HEK293T (cell line): ENCODE data around the gene ATG5.
A peak's percentile ranks its signal among the peaks of the same experiment; 100 is the strongest.

Source experiments
- CTCF ChIA-PET: fragments of 350-600 bp; formaldehyde crosslinking; extraction: SDS; loops from one replicate; lab custom pipeline; 2021; ENCODE audit warnings: antibody characterized with exemption, inconsistent platforms; lab: Yijun Ruan, JAX
- POLR2A ChIA-PET: fragments of 350-600 bp; formaldehyde crosslinking; extraction: SDS; loops from one replicate; lab custom pipeline; 2020; ENCODE audit warnings: antibody characterized with exemption, inconsistent platforms; lab: Yijun Ruan, JAX
- DNase-seq: peaks from one replicate; pipeline ENCODE4 v3.0.0; 2012; ENCODE audit warnings: mixed read lengths; ENCODE audit errors: extremely low spot score
- ARNT ChIP-seq: fragments of 450-650 bp; IDR thresholded peaks from 2 replicates; pipeline ENCODE4 v1.6.1; 2017; ENCODE audit warnings: mild to moderate bottlenecking
- BHLHE40 ChIP-seq: fragments of 450-650 bp; IDR thresholded peaks from 2 replicates; pipeline ENCODE4 v1.6.1; 2016; ENCODE audit warnings: mild to moderate bottlenecking, moderate library complexity, borderline replicate concordance
- CTBP1 ChIP-seq: fragments of 450-650 bp; IDR thresholded peaks from 2 replicates; pipeline ENCODE4 v1.6.1; 2016; ENCODE audit warnings: borderline replicate concordance
- ELF4 ChIP-seq: fragments of 450-650 bp; IDR thresholded peaks from 2 replicates; pipeline ENCODE4 v1.6.1; 2017; ENCODE audit warnings: antibody characterized with exemption
- FOXA1 ChIP-seq: fragments of 450-650 bp; IDR thresholded peaks from 2 replicates; pipeline ENCODE4 v1.6.1; 2016; ENCODE audit warnings: mild to moderate bottlenecking
- FOXK2 ChIP-seq: fragments of 450-650 bp; IDR thresholded peaks from 2 replicates; pipeline ENCODE4 v1.6.1; 2016; ENCODE audit warnings: mild to moderate bottlenecking
- FOXM1 ChIP-seq: fragments of 450-650 bp; IDR thresholded peaks from 2 replicates; pipeline ENCODE4 v1.6.1; 2017; ENCODE audit warnings: mild to moderate bottlenecking, borderline replicate concordance
- HDGF ChIP-seq: fragments of 450-650 bp; IDR thresholded peaks from 2 replicates; pipeline ENCODE4 v1.6.1; 2017; ENCODE audit warnings: antibody characterized with exemption, borderline replicate concordance
- L3MBTL2 ChIP-seq: fragments of 450-650 bp; conservative IDR thresholded peaks from 2 replicates; pipeline ENCODE4 v1.6.1; 2016; ENCODE audit warnings: mild to moderate bottlenecking
- LEF1 ChIP-seq: fragments of 450-650 bp; IDR thresholded peaks from 2 replicates; pipeline ENCODE4 v1.6.1; 2017; ENCODE audit warnings: mild to moderate bottlenecking, borderline replicate concordance
- NFRKB ChIP-seq: fragments of 450-650 bp; IDR thresholded peaks from 2 replicates; pipeline ENCODE4 v1.6.1; 2016; ENCODE audit warnings: mild to moderate bottlenecking, moderate library complexity
- PKNOX1 ChIP-seq: fragments of 450-650 bp; IDR thresholded peaks from 2 replicates; pipeline ENCODE4 v1.6.1; 2016
- SP1 ChIP-seq: fragments of 450-650 bp; IDR thresholded peaks from 2 replicates; pipeline ENCODE4 v1.6.1; 2017
- SUZ12 ChIP-seq: fragments of 450-650 bp; IDR thresholded peaks from 2 replicates; pipeline ENCODE4 v1.6.1; 2016; ENCODE audit warnings: mild to moderate bottlenecking
- TARDBP ChIP-seq: fragments of 450-650 bp; IDR thresholded peaks from 2 replicates; pipeline ENCODE4 v1.6.1; 2016
- ZNF384 ChIP-seq: fragments of 450-650 bp; IDR thresholded peaks from 2 replicates; pipeline ENCODE4 v1.6.1; 2016

ATG5 gene

GRCh38 chr6:106369739-106370138 is 44.2 kb upstream of the ATG5 start:
- no peak for TF ChIP-seq SP1
- TF ChIP-seq ARNT: no peak
- no peak for TF ChIP-seq ELF4
- TF ChIP-seq CTBP1: no peak
- TF ChIP-seq TARDBP: no peak
- TF ChIP-seq NFRKB: no peak
- no peak for TF ChIP-seq FOXM1
- no peak for TF ChIP-seq FOXK2
- TF ChIP-seq LEF1: no peak
- TF ChIP-seq L3MBTL2: no peak
- no peak for DNase-seq
- ChIA-PET CTCF (interaction anchor here (0.6 to 1.3 kb wide), 3 partner anchors 9 to 628 kb away, joined by 3 to 4 read pairs (median 4); partner anchors contain the start of gene CRYBG1), POLR2A (no interaction called here)

- TF ChIP-seq FOXA1 (no peak), CTBP1 (no peak), L3MBTL2 (no peak), FOXK2 (no peak), SP1 (no peak), ZNF384 (no peak), NFRKB (no peak), TARDBP (no peak), ARNT (no peak), ELF4 (no peak), PKNOX1 (no peak), BHLHE40 (no peak), FOXM1 (no peak), LEF1 (no peak)
- POLR2A ChIA-PET: no interaction called here
- no peak for DNase-seq
- CTCF ChIA-PET: interaction anchor here (0.7 kb wide), 1 partner anchor 24 kb away, joined by 4 read pairs; no protein-coding TSS in a partner anchor
Observed at GRCh38 chr6:106363401-106364138, 38.0 kb upstream of the ATG5 start.

- no peak for DNase-seq
- ChIA-PET CTCF (interaction anchor here (0.6 to 1.9 kb wide), 8 partner anchors 8 to 223 kb away, joined by 3 to 8 read pairs (median 4); no protein-coding TSS in a partner anchor), POLR2A (interaction anchor here (1.1 kb wide), 1 partner anchor 35 kb away, joined by 3 read pairs; the partner anchor contains the start of gene ATG5)
- no peak for TF ChIP-seq ZNF384
- no peak for TF ChIP-seq FOXA1
- no peak for TF ChIP-seq ARNT
- TF ChIP-seq BHLHE40: no peak
- TF ChIP-seq L3MBTL2: no peak
- TF ChIP-seq HDGF: no peak
- no peak for TF ChIP-seq SUZ12
- no peak for TF ChIP-seq PKNOX1
- TF ChIP-seq CTBP1: no peak
- TF ChIP-seq NFRKB: no peak
Observed at GRCh38 chr6:106360989-106361430, 35.5 kb upstream of the ATG5 start.

- peak; percentile 86 for DNase-seq
- no peak for TF ChIP-seq CTBP1
- TF ChIP-seq TARDBP: no peak
- TF ChIP-seq LEF1: no peak
- no peak for TF ChIP-seq FOXA1
- TF ChIP-seq ARNT: no peak
- TF ChIP-seq FOXK2: no peak
- no peak for TF ChIP-seq L3MBTL2
- TF ChIP-seq HDGF: no peak
- no peak for TF ChIP-seq PKNOX1
- no peak for TF ChIP-seq NFRKB
- no peak for TF ChIP-seq SUZ12
- no peak for TF ChIP-seq FOXM1
- no peak for TF ChIP-seq BHLHE40
- TF ChIP-seq SP1: no peak
- TF ChIP-seq ZNF384: no peak
- TF ChIP-seq ELF4: no peak
- ChIA-PET POLR2A (interaction anchor here (1.1 kb wide), 1 partner anchor 35 kb away, joined by 3 read pairs; the partner anchor contains the start of gene ATG5), CTCF (interaction anchor here (0.6 to 1.9 kb wide), 10 partner anchors 9 to 224 kb away, joined by 3 to 8 read pairs (median 4); partner anchors contain the start of gene ATG5)
Observed at GRCh38 chr6:106360410-106360988, 34.9 kb upstream of the ATG5 start, which contains the start of gene CRYBG1. Gene CRYBG1, plus strand, starts transcription at chr6:106360717. Its CDS starts 192 bp downstream, at chr6:106360909.

GRCh38 chr6:106359959-106360409 is 34.4 kb upstream of the ATG5 start:
- ChIA-PET CTCF (interaction anchor here (0.6 to 1.9 kb wide), 7 partner anchors 13 to 156 kb away, joined by 3 to 8 read pairs (median 3); partner anchors contain the start of gene ATG5), POLR2A (no interaction called here)
- no peak for DNase-seq
- no peak for TF ChIP-seq ZNF384
- no peak for TF ChIP-seq FOXA1
- TF ChIP-seq FOXK2: no peak
- TF ChIP-seq ELF4: no peak
- TF ChIP-seq NFRKB: no peak
- no peak for TF ChIP-seq LEF1
